Osteocyte (in vitro differentiated cells): ENCODE data around the gene RTEL1. TPM values are rescaled to one million over a fixed set of nuclear protein-coding genes. Genes with fewer than 3 reads are reported as not detected.

Source experiments
- DNase-seq: peaks from one replicate; pipeline ENCODE4 v3.0.0; 2021; ENCODE audit warnings: mixed read lengths; ENCODE audit not compliant: unreplicated experiment; ENCODE audit errors: extremely low spot score
- H3K27ac Mint-ChIP-seq: one replicate; pipeline ENCODE4 v1.8.0; 2021; ENCODE audit warnings: mild to moderate bottlenecking, mixed read lengths; ENCODE audit not compliant: unreplicated experiment
- H3K27me3 Mint-ChIP-seq: one replicate; pipeline ENCODE4 v1.8.0; 2021; ENCODE audit warnings: mixed read lengths; ENCODE audit not compliant: unreplicated experiment
- H3K36me3 Mint-ChIP-seq: one replicate; pipeline ENCODE4 v1.8.0; 2021; ENCODE audit warnings: mixed read lengths; ENCODE audit not compliant: unreplicated experiment
- H3K4me1 Mint-ChIP-seq: one replicate; pipeline ENCODE4 v1.8.0; 2021; ENCODE audit warnings: mixed read lengths; ENCODE audit not compliant: unreplicated experiment
- H3K4me3 Mint-ChIP-seq: one replicate; pipeline ENCODE4 v1.8.0; 2021; ENCODE audit warnings: mild to moderate bottlenecking, moderate library complexity, mixed read lengths; ENCODE audit not compliant: unreplicated experiment
- H3K9me3 Mint-ChIP-seq: one replicate; pipeline ENCODE4 v1.8.0; 2021; ENCODE audit warnings: mixed read lengths; ENCODE audit not compliant: unreplicated experiment
- total RNA-seq: library from RNA; stranded (reverse); gene quantifications from 2 replicates; pipeline ENCODE4 v1.2.1, GENCODE V29; 2021
- TF ChIP-seq, protein P1 (sequence below): fragments of 200-600 bp; sonication (generic); IDR thresholded peaks from 2 replicates; pipeline ENCODE4 v1.5.0; 2021; ENCODE audit warnings: antibody characterized with exemption, mild to moderate bottlenecking, moderate library complexity

Gene RTEL1
- total RNA-seq, 1 donor from 2014 or later: 34.1 TPM

DNA sequence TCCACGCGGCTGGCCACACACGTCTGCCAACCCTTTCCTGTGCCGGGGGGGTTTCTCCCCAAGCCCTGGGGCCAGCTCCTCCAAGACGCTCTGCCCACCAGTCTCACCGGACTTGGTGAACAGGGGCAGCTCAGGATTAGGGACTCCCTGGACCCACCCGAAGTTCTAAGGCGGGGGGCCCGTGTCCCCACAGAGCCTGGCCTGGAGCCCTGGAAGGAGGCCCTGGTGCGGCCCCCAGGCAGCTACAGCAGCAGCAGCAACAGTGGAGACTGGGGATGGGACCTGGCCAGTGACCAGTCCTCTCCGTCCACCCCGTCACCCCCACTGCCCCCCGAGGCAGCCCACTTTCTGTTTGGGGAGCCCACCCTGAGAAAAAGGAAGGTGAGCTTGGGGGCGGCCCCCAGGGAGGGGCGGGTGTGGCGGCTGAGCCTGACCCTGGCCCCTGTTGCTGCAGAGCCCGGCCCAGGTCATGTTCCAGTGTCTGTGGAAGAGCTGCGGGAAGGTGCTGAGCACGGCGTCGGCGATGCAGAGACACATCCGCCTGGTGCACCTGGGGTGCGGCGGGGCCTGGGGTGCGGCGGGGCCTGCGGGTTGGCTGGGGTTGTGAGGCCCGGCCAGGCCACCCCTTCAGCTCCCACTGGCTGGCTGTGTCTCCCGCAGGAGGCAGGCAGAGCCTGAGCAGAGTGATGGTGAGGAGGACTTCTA is 83.7 kb downstream of the RTEL1 start:
- Mint-ChIP-seq H3K36me3 (peaks cover 7% of the 10 kb centered on the region), H3K9me3 (no peaks in the 10 kb centered on the region), H3K4me1 (no peaks in the 10 kb centered on the region), H3K27me3 (no peaks in the 10 kb centered on the region), H3K4me3 (peak overlapping the region; percentile 74), H3K27ac (no peak overlapping the region)
- TF ChIP-seq, protein P1, sequence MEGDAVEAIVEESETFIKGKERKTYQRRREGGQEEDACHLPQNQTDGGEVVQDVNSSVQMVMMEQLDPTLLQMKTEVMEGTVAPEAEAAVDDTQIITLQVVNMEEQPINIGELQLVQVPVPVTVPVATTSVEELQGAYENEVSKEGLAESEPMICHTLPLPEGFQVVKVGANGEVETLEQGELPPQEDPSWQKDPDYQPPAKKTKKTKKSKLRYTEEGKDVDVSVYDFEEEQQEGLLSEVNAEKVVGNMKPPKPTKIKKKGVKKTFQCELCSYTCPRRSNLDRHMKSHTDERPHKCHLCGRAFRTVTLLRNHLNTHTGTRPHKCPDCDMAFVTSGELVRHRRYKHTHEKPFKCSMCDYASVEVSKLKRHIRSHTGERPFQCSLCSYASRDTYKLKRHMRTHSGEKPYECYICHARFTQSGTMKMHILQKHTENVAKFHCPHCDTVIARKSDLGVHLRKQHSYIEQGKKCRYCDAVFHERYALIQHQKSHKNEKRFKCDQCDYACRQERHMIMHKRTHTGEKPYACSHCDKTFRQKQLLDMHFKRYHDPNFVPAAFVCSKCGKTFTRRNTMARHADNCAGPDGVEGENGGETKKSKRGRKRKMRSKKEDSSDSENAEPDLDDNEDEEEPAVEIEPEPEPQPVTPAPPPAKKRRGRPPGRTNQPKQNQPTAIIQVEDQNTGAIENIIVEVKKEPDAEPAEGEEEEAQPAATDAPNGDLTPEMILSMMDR: no peak
- no peak for DNase-seq

DNA sequence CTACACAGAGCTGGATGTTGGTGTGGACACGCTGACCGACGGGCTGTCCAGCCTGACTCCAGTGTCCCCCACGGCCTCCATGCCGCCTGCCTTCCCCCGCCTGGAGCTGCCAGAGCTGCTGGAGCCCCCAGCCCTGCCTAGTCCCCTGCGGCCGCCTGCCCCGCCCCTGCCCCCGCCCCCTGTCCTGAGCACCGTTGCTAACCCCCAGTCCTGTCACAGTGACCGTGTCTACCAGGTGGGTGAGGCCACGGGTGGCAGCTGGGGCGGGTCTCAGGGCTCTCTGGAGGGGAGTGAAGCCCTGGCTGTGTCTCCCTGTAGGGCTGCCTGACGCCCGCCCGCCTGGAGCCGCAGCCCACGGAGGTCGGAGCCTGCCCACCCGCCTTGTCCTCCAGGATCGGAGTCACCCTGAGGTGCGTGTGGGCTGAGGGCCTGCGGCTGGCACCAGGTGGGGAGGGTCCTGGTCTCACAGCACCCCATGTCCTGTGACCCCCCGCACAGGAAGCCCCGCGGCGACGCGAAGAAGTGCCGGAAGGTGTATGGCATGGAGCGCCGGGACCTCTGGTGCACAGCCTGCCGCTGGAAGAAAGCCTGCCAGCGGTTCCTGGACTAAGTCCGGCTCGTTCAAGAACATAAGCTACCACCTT is 84.4 kb downstream of the RTEL1 start:
- Mint-ChIP-seq H3K27ac (no peak overlapping the region), H3K27me3 (no peaks in the 10 kb centered on the region), H3K9me3 (no peaks in the 10 kb centered on the region), H3K4me3 (no peak overlapping the region), H3K36me3 (peaks cover 7% of the 10 kb centered on the region), H3K4me1 (no peaks in the 10 kb centered on the region)
- TF ChIP-seq, protein P1: no peak
- no peak for DNase-seq

DNA sequence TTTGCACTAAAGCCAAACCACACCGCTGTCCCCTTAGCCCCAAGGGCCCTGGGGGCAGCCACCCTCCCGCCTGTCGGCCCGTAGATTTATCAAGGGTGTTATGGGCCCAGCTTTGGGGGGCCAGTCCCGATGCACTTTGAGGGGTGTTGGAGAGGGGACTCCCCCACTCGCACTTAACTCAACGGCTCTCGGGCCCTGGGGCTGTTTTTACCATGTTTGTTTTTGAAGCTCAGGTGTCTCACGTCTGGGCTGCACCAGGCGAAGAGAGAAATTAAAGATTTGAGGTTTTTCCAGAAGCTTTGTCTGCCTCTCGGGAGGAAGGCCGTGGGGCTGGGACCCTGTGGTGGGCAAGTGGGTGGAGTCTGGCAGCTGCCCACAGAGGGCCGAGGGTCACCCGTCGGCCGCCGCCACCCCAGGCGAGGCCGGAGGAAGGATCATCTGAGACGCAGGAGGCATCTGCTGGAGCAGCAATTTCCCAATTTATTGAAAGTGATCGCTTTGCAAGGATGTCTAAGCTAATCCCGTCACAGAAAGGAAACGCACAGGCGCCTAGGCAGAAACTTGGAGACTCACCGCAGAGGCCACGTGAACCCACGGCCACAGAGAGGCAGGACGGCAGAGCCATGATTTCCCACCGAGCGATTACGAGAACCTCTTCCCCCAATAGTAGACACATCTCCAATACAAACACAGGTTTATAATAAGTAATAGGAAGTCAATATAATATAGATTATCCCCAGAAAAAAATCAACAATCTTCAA is 85.3 kb downstream of the RTEL1 start:
- no peak for DNase-seq
- Mint-ChIP-seq H3K4me1 (no peaks in the 10 kb centered on the region), H3K9me3 (no peaks in the 10 kb centered on the region), H3K27me3 (no peaks in the 10 kb centered on the region), H3K36me3 (peaks cover 7% of the 10 kb centered on the region), H3K27ac (no peak overlapping the region), H3K4me3 (no peak overlapping the region)
- TF ChIP-seq, protein P1: no peak

DNA sequence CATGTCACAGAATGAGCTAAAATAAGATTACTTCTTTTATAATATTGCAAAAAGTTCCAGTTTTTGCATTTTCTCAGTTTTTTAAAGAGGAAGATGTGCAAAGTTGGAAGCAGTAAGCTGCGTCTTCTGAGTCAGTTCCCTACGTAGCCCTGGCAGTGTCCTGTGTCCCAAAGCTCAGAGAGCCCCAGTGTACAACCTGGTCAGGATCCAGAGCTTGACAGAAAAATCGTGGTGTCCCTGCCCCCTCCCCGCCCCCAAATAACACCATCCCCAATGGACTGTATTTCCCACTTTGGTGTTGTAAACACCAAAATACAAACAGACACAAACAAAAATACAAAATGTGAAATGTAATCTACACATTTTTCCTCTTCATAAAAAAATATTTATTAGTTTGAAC is 86.0 kb downstream of the RTEL1 start:
- Mint-ChIP-seq H3K36me3 (peaks cover 7% of the 10 kb centered on the region), H3K27me3 (no peaks in the 10 kb centered on the region), H3K4me1 (no peaks in the 10 kb centered on the region), H3K27ac (no peak overlapping the region), H3K9me3 (no peaks in the 10 kb centered on the region), H3K4me3 (no peak overlapping the region)
- TF ChIP-seq, protein P1: no peak
- no peak for DNase-seq
